Mucosa of stomach (tissue), 1 donor: Measurements from ENCODE around the gene CD9.
"Not testable (repeated sequence)": the region's sequence is repeated elsewhere in the genome, so short reads cannot be mapped to it uniquely, and the experiment has no call there.

ENCODE experiments used
- H3K27me3 ChIP-seq: one replicate; pipeline ENCODE4 v1.7.0; 2013; ENCODE audit warnings: mild to moderate bottlenecking, low read length; ENCODE audit not compliant: control insufficient read depth, insufficient read depth
- H3K36me3 ChIP-seq: one replicate; pipeline ENCODE4 v1.7.0; 2013; ENCODE audit warnings: low read length; ENCODE audit not compliant: control insufficient read depth, insufficient read depth
- H3K4me1 ChIP-seq: one replicate; pipeline ENCODE4 v1.7.0; 2013; ENCODE audit warnings: mild to moderate bottlenecking, low read length; ENCODE audit not compliant: control insufficient read depth, insufficient read depth
- H3K4me3 ChIP-seq: one replicate; pipeline ENCODE4 v1.7.0; 2013; ENCODE audit warnings: low read length
- H3K9ac ChIP-seq: one replicate; pipeline ENCODE4 v1.7.0; 2013; ENCODE audit warnings: mild to moderate bottlenecking, low read length, moderate library complexity
- H3K9me3 ChIP-seq: one replicate; pipeline ENCODE4 v1.7.0; 2013; ENCODE audit warnings: mild to moderate bottlenecking, low read length, moderate library complexity; ENCODE audit not compliant: control insufficient read depth
- donor health status: Pancreatic carcinoma.

CD9 gene, protein sequence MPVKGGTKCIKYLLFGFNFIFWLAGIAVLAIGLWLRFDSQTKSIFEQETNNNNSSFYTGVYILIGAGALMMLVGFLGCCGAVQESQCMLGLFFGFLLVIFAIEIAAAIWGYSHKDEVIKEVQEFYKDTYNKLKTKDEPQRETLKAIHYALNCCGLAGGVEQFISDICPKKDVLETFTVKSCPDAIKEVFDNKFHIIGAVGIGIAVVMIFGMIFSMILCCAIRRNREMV

DNA sequence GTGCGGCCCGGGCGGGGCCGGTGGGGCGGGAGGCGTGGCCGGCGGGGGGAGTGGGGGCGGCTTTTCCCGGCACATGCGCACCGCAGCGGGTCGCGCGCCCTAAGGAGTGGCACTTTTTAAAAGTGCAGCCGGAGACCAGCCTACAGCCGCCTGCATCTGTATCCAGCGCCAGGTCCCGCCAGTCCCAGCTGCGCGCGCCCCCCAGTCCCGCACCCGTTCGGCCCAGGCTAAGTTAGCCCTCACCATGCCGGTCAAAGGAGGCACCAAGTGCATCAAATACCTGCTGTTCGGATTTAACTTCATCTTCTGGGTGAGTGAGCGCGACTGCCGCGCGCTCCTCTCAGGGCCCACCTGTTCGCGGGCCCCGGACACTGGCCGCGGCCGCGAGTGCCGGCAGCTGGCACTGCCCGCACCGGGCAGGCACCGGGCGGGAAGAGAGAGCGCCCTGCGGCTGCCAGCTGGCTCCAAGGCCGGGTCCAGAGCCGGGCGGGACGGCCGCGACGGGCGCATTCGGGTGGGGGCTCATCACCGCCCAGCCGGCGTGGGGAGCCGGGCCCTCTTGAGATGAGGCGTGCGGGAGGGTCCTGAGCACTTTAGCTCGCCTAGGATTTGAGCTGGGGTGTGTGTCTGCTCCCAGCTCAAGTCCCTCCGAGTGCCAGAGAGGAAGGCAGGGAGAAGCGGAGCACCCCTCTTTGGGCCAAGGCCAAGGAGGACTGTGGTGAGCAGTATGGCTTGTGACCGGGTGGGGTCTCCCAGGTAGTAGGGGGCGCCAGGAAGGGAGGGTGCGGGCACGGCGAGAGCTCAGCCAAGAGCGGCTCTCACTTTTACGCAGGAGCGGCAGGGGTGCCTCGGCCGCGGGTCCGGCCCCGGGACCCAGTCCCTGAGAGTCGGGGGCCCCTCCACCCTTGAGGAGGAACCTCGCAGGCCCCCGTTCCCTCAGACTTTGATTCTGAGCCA, at the start of gene CD9:
Gene CD9, plus strand, starts transcription at position 145 of the 957 bp plus-strand sequence. Its CDS starts 100 bp downstream, at position 245.
- H3K4me3 ChIP-seq = peak within 1 kb of the TSS; percentile 86
- H3K4me1 ChIP-seq = peaks cover 66% of the 10 kb centered on the region
- no peaks in the 10 kb centered on the region for H3K27me3 ChIP-seq
- H3K9ac ChIP-seq = peak within 1 kb of the TSS; percentile 99
- no peaks in the 10 kb centered on the region for H3K9me3 ChIP-seq
- H3K36me3 ChIP-seq = no peaks in the 10 kb centered on the region

- Histone ChIP-seq H3K27me3 (no peaks in the 10 kb centered on the region), H3K36me3 (no peaks in the 10 kb centered on the region), H3K9ac (no peak overlapping the region), H3K4me1 (no peaks in the 10 kb centered on the region), H3K9me3 (no peaks in the 10 kb centered on the region), H3K4me3 (no peak overlapping the region)
These were observed 45.3 kb upstream of the CD9 start for GRCh38 chr12:6154730-6155459.

GRCh38 chr12:6157482-6157881, 42.7 kb upstream of the CD9 start:
- Histone ChIP-seq H3K9me3 (no peaks in the 10 kb centered on the region), H3K27me3 (no peaks in the 10 kb centered on the region), H3K9ac (no peak overlapping the region), H3K36me3 (no peaks in the 10 kb centered on the region), H3K4me3 (no peak overlapping the region), H3K4me1 (peaks cover 6% of the 10 kb centered on the region)

DNA sequence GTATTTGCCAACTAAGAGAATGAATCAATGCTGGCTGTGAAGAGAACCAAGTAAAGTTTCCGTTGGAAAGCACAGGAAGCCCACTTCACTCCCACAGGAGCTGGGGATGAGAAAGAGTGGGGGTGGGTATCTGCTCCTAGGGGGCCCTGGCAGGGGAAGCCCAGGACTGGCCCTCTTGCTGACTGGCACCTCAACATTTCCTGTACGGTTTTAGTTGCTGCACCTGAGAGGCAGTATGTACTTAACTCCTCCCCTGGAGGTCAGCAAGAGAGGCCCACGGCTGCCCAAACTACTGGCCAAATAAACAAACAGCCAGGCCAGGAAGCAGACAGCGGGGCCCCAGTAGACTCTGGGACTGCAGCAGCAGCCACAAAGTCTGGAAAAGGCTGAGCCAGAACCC, 41.9 kb upstream of the CD9 start:
- Histone ChIP-seq H3K4me1 (peaks cover 6% of the 10 kb centered on the region), H3K36me3 (no peaks in the 10 kb centered on the region), H3K9me3 (no peaks in the 10 kb centered on the region), H3K4me3 (no peak overlapping the region), H3K27me3 (no peaks in the 10 kb centered on the region), H3K9ac (no peak overlapping the region)

DNA sequence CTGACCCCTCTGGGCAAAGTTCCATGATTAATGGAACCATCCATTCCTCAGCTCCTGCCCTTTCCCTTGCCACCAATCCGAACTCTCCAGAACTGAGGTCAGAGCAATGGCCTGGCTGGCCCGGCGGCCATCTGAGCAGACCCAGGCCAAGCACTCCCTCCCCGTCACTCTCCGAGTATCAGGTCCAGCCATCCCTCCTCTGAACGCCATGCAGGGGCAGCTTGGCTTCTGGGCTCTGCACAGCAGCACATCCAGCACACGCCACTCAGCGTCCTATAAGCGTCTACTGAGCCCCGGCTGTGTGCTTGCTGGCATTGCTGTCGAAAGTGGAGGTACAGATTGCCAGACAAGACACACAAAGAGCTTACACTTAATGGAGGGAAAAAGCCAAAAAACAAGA, 41.5 kb upstream of the CD9 start:
- Histone ChIP-seq H3K9me3 (no peaks in the 10 kb centered on the region), H3K4me1 (peaks cover 6% of the 10 kb centered on the region), H3K9ac (no peak overlapping the region), H3K4me3 (no peak overlapping the region), H3K27me3 (no peaks in the 10 kb centered on the region), H3K36me3 (no peaks in the 10 kb centered on the region)

- H3K36me3 ChIP-seq, H3K4me1 ChIP-seq, H3K4me3 ChIP-seq, H3K27me3 ChIP-seq, H3K9ac ChIP-seq, H3K9me3 ChIP-seq: not testable (repeated sequence)
These were observed 40.8 kb upstream of the CD9 start for GRCh38 chr12:6159166-6160011.

DNA sequence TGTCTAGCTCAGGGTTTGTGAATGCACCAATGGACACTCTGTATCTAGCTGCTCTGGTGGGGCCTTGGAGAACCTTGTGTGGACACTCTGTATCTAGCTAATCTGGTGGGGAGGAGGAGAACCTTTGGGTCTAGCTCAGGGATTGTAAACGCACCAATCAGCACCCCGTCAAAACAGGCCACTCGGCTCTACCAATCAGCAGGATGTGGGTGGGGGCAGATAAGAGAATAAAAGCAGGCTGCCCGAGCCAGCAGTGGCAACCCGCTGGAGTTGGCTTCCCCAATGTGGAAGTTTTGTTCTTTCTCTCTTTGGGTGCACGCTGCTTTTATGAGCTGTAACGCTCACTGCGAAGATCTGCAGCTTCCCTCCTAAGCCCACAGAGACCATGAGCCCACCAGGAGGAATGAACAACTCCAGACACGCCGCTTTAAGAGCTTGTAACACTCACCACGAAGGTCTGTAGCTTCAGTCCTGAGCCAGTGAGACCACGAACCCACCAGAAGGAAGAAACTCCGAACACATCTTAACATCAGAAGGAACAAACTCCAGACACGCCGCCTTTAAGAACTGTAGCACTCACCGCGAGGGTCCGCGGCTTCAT, 40.1 kb upstream of the CD9 start:
- not testable (repeated sequence) for H3K36me3 ChIP-seq, H3K9ac ChIP-seq, H3K4me1 ChIP-seq, H3K9me3 ChIP-seq, H3K4me3 ChIP-seq, H3K27me3 ChIP-seq

DNA sequence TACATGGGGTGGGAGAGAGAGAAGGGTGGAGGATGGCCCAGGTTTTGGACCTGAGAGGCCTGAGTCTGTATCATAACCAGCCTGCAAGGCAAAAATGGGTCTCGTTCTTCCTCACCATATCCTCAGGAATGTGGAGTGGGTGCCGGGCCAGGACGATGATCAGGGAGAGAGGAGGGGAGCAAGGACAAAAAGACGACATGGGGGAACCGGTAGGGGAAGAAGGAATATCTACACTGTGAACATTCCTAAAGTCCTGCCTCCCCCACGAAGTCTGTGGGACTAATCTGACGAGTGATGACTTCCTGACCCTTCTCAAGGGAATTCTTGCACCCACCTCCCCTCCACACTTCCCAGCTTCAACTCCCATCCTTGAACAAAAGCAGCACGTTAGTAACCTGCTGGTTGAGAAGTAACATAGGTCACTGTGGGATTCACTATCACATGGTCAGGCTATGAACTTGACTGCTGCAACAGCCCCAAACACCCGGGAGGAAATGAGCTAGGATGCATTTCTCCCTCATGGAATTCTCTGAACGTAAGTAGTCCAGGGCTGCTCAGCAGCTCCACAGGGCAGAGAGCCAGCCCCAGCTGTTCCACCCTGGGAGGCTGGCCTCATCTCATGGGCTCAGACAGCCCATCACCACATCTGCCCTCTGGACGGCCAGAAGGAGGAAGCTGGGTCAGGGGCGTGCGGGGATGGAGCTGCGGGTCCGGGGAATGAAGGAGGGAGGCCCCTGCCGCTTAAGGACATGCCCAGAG, 38.9 kb upstream of the CD9 start:
- H3K9ac ChIP-seq = no peak overlapping the region
- no peak overlapping the region for H3K4me3 ChIP-seq
- H3K9me3 ChIP-seq = no peaks in the 10 kb centered on the region
- peaks cover 6% of the 10 kb centered on the region for H3K4me1 ChIP-seq
- no peaks in the 10 kb centered on the region for H3K36me3 ChIP-seq
- H3K27me3 ChIP-seq = no peaks in the 10 kb centered on the region

GRCh38 chr12:6163416-6164060, 36.7 kb upstream of the CD9 start:
- Histone ChIP-seq H3K9me3 (no peaks in the 10 kb centered on the region), H3K27me3 (no peaks in the 10 kb centered on the region), H3K4me3 (no peak overlapping the region), H3K9ac (no peak overlapping the region), H3K36me3 (no peaks in the 10 kb centered on the region), H3K4me1 (peaks cover 23% of the 10 kb centered on the region)

GRCh38 chr12:6165395-6165794, 34.8 kb upstream of the CD9 start:
- no peaks in the 10 kb centered on the region for H3K9me3 ChIP-seq
- H3K4me3 ChIP-seq = no peak overlapping the region
- no peaks in the 10 kb centered on the region for H3K27me3 ChIP-seq
- H3K4me1 ChIP-seq = peaks cover 23% of the 10 kb centered on the region
- no peak overlapping the region for H3K9ac ChIP-seq
- no peaks in the 10 kb centered on the region for H3K36me3 ChIP-seq
